Vagina (tissue), 2 donors: Measurements from ENCODE around the gene GSTM3. TPM values are rescaled to one million over a fixed set of nuclear protein-coding genes. Genes with fewer than 3 reads are reported as not detected.

Experiments
- DNase-seq, 2 donors: peaks; one replicate each; pipeline ENCODE4 v3.0.0-alpha.2; 2017; ENCODE audit errors: extremely low spot score in 2 of 2
- H3K27ac ChIP-seq: fragments of 200-600 bp; sonication (generic); one replicate; pipeline ENCODE4 v1.5.1; 2019
- H3K27me3 ChIP-seq: fragments of 200-600 bp; sonication (generic); one replicate; pipeline ENCODE4 v1.5.1; 2019
- H3K36me3 ChIP-seq, 2 donors: fragments of 200-600 bp; sonication (generic); one replicate each; pipeline ENCODE4 v1.5.1; 2017 to 2019
- H3K4me1 ChIP-seq: fragments of 200-600 bp; sonication (generic); one replicate; pipeline ENCODE4 v1.5.1; 2019
- H3K4me3 ChIP-seq, 2 donors: fragments of 200-600 bp; sonication (generic); 1 replicate in 1 of 2; 2 replicates in 1 of 2; pipeline ENCODE4 v1.5.1; 2016 to 2019
- H3K9me3 ChIP-seq: fragments of 200-600 bp; sonication (generic); one replicate; pipeline ENCODE4 v1.5.1; 2019
- POLR2A ChIP-seq, 2 donors: fragments of 450-650 bp; IDR thresholded peaks; one replicate each; pipeline ENCODE4 v1.6.1; 2017; ENCODE audit warnings: antibody characterized with exemption in 2 of 2, mild to moderate bottlenecking in 2 of 2, moderate library complexity in 2 of 2
- POLR2AphosphoS5 ChIP-seq, 2 donors: sonication (generic); formaldehyde crosslinking; IDR thresholded peaks; one replicate each; pipeline ENCODE4 v1.9.0; 2017; ENCODE audit warnings: antibody characterized with exemption in 2 of 2, mild to moderate bottlenecking in 2 of 2, low read depth in 1 of 2; ENCODE audit not compliant: insufficient read depth in 1 of 2
- intact Hi-C: fragments of 100-400 bp; cut with DNase I; formaldehyde crosslinking; loops from one replicate; pipeline ENCODE4 v1.15.1; 2023
- total RNA-seq: library from RNA; depleted of rRNA; stranded (reverse); fragments of >200 nt; gene quantifications from one replicate; pipeline ENCODE4 v1.2.3, GENCODE V29; 2016
- TF ChIP-seq, protein P1 (sequence below), 3 experiments: fragments of 450-650 bp in 2 of 3; fragments of 200-600 bp in 1 of 3; sonication (generic) in 1 of 3; IDR thresholded peaks; one replicate each; pipeline ENCODE4 v1.5.1; 2017 to 2019; ENCODE audit warnings: antibody characterized with exemption in 3 of 3, mild to moderate bottlenecking in 2 of 3, moderate library complexity in 2 of 3

GSTM3 gene
- total RNA-seq, 1 donor from 2014 or later = 199 TPM

GRCh38 chr1:109733236-109733870 is 7.5 kb downstream of the GSTM3 start:
- intact Hi-C loops = no loop called here
- Histone ChIP-seq H3K4me1 (peaks cover 2% of the 10 kb centered on the region), H3K9me3 (no peaks in the 10 kb centered on the region), H3K27ac (no peak overlapping the region), H3K4me3 (no peak overlapping the region), H3K27me3 (no peaks in the 10 kb centered on the region), H3K36me3 (peaks cover 0 to 15% of the 10 kb centered on the region in 2 donors)
- TF ChIP-seq, protein P1, sequence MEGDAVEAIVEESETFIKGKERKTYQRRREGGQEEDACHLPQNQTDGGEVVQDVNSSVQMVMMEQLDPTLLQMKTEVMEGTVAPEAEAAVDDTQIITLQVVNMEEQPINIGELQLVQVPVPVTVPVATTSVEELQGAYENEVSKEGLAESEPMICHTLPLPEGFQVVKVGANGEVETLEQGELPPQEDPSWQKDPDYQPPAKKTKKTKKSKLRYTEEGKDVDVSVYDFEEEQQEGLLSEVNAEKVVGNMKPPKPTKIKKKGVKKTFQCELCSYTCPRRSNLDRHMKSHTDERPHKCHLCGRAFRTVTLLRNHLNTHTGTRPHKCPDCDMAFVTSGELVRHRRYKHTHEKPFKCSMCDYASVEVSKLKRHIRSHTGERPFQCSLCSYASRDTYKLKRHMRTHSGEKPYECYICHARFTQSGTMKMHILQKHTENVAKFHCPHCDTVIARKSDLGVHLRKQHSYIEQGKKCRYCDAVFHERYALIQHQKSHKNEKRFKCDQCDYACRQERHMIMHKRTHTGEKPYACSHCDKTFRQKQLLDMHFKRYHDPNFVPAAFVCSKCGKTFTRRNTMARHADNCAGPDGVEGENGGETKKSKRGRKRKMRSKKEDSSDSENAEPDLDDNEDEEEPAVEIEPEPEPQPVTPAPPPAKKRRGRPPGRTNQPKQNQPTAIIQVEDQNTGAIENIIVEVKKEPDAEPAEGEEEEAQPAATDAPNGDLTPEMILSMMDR (IDR thresholded peaks at IDR 0.05) = no peak
- TF ChIP-seq POLR2A (IDR thresholded peaks at IDR 0.05) (no peak), POLR2AphosphoS5 (IDR thresholded peaks at IDR 0.05; ENCODE audit: insufficient read depth in 1 of 2, low read depth in 1 of 2) (no peak)
- no peak for DNase-seq

DNA sequence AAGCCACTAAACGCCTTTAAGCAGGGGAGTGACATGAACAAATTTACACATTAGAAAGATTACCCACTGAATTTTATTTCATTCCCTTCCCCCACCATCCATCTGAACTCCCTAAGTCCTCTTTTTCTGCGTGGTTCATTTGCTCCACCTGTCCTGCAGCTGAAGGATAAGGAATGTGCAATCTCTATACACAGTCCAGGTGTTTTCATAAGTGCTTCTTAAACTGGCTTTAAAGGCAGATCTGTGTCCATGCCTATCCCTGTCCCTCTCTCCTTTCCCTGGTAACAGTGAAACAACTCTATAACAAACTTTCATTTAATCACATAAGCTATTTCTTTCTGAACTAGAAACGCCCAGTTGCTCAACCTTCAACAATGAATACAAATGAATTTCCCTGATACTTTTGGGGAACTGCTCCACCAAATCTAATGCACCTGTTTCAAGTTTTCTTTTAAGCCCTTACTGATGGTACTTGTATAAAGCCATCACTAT is 8.4 kb downstream of the GSTM3 start:
- Histone ChIP-seq H3K4me3 (no peak overlapping the region), H3K9me3 (no peaks in the 10 kb centered on the region), H3K27me3 (no peaks in the 10 kb centered on the region), H3K36me3 (peaks cover 0 to 11% of the 10 kb centered on the region in 2 donors), H3K4me1 (no peaks in the 10 kb centered on the region), H3K27ac (no peak overlapping the region)
- intact Hi-C loops = no loop called here
- no peak for DNase-seq
- TF ChIP-seq POLR2AphosphoS5 (IDR thresholded peaks at IDR 0.05; ENCODE audit: insufficient read depth in 1 of 2, low read depth in 1 of 2) (no peak), POLR2A (IDR thresholded peaks at IDR 0.05) (no peak)
- TF ChIP-seq, protein P1 (IDR thresholded peaks at IDR 0.05) = no peak

DNA sequence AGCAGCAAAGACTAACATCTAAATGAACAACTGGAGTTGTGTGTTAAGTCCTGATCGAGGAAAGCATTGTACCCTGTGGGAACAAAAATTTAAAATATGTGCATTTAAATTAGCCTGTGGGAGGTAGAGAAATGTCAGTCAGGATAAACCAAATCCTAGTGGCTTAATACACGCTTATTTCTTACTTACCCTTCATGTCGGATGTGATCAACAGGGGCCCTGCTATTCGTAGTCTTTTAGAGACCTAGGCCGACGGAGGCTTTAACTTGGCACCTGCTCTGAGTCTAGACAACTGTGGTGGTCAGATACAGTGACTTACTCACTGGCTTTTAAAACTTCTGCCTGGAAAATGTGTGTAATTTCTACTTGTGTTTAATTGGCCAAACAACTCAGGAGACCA is 10.2 kb downstream of the GSTM3 start:
- Histone ChIP-seq H3K36me3 (no peaks in the 10 kb centered on the region), H3K4me3 (no peak overlapping the region), H3K9me3 (no peaks in the 10 kb centered on the region), H3K4me1 (no peaks in the 10 kb centered on the region), H3K27me3 (no peaks in the 10 kb centered on the region), H3K27ac (no peak overlapping the region)
- TF ChIP-seq POLR2AphosphoS5 (IDR thresholded peaks at IDR 0.05; ENCODE audit: insufficient read depth in 1 of 2, low read depth in 1 of 2) (no peak), POLR2A (IDR thresholded peaks at IDR 0.05) (no peak)
- TF ChIP-seq, protein P1 (IDR thresholded peaks at IDR 0.05) = no peak
- DNase-seq = no peak
- intact Hi-C loops = no loop called here

DNA sequence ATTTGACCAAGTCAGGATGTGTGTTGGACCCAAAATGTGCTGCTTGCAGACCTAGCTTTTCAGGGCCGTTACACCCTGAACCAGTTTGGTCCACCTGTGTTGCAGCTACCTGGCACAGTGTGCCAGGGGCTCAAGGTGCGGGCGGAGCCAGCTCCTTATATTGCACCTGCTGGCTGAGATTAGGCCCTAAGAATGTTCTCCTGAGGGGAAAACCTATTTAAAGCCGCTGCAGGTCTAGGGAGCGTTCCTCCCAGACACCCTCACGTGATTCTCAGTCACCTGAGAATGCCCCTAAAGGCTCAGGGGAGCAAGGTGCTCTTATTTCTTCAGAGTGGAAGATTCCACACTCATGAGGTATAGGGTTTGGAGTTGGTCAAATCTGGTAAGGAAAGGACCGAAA is 12.0 kb downstream of the GSTM3 start:
- no peaks in the 10 kb centered on the region for H3K9me3 ChIP-seq
- no peak overlapping the region for H3K4me3 ChIP-seq
- TF ChIP-seq, protein P1 (IDR thresholded peaks at IDR 0.05) = no peak
- TF ChIP-seq POLR2A (IDR thresholded peaks at IDR 0.05) (no peak), POLR2AphosphoS5 (IDR thresholded peaks at IDR 0.05; ENCODE audit: insufficient read depth in 1 of 2, low read depth in 1 of 2) (no peak)
- H3K27ac ChIP-seq = no peak overlapping the region
- no peaks in the 10 kb centered on the region for H3K27me3 ChIP-seq
- H3K4me1 ChIP-seq = no peaks in the 10 kb centered on the region
- no peaks in the 10 kb centered on the region for H3K36me3 ChIP-seq
- no peak for DNase-seq
- intact Hi-C loops = no loop called here

DNA sequence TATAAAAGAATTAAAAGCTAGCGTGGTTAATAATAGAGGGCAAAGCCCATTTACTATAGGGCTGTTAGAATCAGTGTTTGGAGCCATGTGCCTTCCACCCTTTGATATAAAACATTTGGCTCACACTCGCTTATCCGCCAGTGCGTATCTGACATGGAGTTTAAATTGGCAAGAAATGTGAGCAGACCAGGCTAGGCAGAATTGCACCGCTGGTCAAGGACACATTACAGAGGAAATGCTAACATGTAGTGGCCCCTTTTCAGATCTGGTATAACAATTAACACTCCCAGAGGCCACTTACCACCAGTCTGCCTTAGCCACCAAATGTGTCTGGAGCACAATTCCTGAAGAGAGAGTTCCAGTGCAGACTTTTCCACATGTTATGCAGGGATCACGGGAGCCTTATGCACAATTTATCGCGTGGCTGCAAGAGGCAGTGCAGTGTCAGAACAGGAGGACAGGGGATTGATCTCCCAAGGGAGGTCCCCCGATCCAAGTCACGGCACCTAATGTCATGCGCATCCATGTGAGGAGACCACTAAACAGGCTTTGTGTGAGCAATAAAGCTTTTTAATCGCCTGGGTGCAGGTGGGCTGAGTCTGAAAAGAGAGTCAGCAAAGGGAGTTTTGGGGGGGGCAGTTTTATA is 14.0 kb downstream of the GSTM3 start:
- no peak for TF ChIP-seq POLR2AphosphoS5 (IDR thresholded peaks at IDR 0.05; ENCODE audit: insufficient read depth in 1 of 2, low read depth in 1 of 2)
- no peak for TF ChIP-seq POLR2A (IDR thresholded peaks at IDR 0.05)
- TF ChIP-seq, protein P1 (IDR thresholded peaks at IDR 0.05) = no peak
- intact Hi-C loops = no loop called here
- Histone ChIP-seq H3K4me3 (no peak overlapping the region), H3K27me3 (no peaks in the 10 kb centered on the region), H3K27ac (no peak overlapping the region), H3K36me3 (no peaks in the 10 kb centered on the region), H3K9me3 (no peaks in the 10 kb centered on the region), H3K4me1 (no peaks in the 10 kb centered on the region)
- no peak for DNase-seq
